Measurements from ENCODE around the gene AFMID.
"Not testable (repeated sequence)": the region's sequence is repeated elsewhere in the genome, so short reads cannot be mapped to it uniquely, and the experiment has no call there.

AFMID gene

DNA sequence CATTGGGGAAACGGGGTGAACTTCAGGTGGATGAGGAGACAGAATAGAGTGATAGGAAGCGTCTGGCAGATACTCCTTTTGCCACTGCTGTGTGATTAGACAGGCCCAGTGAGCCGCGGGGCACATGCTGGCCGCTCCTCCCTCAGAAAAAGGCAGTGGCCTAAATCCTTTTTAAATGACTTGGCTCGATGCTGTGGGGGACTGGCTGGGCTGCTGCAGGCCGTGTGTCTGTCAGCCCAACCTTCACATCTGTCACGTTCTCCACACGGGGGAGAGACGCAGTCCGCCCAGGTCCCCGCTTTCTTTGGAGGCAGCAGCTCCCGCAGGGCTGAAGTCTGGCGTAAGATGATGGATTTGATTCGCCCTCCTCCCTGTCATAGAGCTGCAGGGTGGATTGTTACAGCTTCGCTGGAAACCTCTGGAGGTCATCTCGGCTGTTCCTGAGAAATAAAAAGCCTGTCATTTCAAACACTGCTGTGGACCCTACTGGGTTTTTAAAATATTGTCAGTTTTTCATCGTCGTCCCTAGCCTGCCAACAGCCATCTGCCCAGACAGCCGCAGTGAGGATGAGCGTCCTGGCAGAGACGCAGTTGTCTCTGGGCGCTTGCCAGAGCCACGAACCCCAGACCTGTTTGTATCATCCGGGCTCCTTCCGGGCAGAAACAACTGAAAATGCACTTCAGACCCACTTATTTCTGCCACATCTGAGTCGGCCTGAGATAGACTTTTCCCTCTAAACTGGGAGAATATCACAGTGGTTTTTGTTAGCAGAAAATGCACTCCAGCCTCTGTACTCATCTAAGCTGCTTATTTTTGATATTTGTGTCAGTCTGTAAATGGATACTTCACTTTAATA is 37.3 kb downstream of the AFMID start:
- DNase-seq: no peak

DNA sequence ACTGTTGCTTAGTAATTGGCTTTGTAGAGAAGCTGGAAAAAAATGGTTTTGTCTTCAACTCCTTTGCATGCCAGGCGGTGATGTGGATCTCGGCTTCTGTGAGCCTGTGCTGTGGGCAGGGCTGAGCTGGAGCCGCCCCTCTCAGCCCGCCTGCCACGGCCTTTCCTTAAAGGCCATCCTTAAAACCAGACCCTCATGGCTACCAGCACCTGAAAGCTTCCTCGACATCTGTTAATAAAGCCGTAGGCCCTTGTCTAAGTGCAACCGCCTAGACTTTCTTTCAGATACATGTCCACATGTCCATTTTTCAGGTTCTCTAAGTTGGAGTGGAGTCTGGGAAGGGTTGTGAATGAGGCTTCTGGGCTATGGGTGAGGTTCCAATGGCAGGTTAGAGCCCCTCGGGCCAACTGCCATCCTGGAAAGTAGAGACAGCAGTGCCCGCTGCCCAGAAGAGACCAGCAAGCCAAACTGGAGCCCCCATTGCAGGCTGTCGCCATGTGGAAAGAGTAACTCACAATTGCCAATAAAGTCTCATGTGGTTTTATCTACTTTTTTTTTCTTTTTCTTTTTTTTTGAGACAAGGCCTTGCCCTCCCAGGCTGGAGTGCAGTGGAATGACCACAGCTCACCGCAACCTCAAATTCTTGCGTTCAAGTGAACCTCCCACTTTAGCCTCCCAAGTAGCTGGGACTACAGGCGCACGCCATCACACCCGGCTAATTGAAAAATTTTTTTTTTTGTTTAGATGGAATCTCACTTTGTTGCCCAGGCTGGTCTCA is 38.1 kb downstream of the AFMID start:
- no peak for DNase-seq

DNA sequence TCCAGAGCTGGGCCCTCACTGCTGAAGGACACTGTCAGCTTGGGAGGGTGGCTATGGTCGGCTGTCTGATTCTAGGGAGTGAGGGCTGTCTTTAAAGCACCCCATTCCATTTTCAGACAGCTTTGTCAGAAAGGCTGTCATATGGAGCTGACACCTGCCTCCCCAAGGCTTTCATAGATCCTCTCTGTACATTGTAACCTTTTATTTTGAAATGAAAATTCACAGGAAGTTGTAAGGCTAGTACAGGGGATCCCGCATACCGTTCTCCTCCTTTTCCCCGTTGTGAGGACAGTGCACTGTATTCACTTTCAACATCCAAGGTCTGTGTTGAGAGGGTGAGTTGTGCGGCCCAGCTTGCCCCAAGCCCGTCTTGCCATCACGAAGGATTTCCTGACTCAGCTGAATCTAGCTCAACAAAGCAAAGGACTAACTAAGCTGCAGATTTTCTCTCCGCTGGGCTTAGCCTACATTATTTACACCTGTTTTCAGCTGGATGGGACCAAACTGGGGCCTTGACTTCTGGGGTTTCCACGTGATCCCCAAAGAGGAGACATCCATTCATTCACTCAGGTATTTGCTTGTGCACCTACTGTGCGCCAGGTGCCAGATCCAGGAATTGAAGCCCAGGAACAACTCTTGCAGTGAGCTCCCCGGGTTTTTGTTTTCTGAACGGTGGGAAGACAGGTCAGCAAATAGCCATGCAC is 39.0 kb downstream of the AFMID start:
- DNase-seq: no peak

DNA sequence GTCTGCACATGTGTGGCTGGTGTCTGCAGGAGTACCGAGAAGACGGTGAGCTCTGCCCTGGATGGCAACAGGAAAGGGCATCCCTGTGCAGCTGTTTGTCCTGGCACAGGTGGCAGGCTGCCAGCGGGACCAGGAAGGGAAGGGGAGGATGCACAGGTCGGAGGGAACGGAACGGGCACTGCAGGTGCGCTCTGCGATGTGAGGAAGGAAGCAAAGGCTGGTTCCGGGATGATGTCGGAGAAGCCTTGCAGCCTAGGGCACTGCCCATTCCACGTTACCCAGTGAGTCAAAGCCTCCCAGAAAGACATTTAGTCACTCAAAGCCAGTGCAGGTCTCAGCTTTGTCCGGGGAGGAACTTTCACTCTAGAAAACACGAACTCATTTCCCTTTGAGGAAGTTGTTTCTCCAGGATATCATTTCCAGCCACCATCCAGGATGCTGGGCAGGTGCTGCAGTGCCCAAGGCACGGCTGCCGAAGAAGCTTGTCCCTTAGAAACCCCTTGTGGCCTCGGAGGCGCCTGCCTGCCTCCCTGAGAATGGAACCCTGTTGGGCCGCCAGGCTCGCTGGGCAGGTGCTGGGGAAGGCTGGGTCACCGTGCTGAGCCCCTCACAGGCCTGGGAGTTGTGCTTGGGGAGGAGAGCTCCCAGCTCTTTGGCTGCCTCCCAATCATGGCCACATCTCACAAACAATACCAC is 39.7 kb downstream of the AFMID start:
- DNase-seq: no peak

DNA sequence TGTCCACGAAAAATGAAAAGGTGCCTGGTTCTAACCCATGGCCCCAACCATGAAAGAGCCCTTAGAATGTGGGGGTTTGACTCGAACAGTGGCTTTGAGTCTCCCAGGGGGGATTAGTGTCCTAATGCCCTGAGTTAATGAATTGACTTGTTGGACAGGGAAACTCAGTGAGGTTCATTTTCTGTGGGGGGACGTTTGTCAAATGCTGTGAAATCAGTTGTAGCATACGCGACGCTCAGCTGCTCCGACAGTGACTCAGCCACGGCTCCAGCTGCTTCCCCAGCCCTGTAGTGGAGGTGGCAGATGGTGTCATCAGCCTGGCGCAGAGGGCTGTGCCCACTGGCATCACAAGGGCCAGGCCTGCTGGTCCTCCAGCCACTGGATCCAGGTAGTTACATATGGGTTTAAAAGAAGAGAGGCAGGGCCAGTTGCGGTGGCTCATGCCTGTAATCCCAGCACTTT is 40.3 kb downstream of the AFMID start:
- no peak for DNase-seq

DNA sequence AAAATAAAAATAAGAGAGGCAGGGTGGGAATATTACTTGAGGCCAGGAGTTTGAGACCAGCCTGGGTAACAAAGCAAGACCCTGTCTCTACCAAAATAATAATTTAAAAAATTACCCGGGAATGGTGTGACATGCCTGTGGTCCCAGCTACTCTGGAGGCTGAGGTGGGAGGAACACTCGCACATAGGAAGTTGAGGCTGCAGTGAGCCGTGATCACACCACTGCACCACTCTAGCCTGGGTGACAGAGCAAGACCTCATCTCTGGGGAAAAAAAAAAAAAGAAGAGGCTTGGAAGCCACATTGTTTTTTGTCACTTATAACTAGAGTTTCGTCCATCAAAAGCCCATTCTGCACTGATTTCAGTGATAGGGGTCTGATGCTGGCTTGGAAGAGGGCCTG is 41.0 kb downstream of the AFMID start:
- no peak for DNase-seq

DNA sequence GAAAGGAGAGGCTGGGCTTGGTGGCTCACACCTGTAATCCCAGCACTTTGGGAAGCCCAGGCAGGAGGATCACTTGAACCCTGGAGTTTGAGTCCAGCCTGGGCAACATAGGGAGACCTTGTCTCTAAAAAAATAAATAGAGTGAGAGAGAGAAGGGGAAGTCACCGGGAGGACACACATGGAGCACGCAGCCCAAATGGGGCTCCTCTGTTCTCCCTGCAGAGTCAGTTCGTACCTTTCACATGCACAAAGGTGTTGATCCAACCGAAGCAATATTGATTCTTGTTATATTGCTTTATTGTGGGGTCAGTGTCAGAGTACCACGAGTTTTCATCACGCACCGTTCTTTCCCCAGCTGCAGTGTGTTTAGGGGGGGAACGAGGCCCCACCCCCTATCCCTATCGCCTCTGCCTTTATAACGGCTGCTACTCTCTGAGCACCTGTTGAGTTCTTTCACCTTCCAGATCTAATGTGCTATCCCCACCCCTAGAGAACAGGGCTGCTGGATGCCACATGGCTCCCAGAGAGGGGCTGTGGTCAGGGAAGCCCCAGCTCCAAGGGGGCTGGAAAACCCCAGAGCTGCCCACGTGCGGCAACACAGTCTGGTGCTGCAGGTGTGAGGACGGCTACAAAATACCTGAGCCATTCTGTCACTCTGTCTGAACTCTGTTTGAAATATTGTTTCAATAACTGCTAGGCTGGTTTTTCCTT is 43.2 kb downstream of the AFMID start:
- no peak for DNase-seq

DNA sequence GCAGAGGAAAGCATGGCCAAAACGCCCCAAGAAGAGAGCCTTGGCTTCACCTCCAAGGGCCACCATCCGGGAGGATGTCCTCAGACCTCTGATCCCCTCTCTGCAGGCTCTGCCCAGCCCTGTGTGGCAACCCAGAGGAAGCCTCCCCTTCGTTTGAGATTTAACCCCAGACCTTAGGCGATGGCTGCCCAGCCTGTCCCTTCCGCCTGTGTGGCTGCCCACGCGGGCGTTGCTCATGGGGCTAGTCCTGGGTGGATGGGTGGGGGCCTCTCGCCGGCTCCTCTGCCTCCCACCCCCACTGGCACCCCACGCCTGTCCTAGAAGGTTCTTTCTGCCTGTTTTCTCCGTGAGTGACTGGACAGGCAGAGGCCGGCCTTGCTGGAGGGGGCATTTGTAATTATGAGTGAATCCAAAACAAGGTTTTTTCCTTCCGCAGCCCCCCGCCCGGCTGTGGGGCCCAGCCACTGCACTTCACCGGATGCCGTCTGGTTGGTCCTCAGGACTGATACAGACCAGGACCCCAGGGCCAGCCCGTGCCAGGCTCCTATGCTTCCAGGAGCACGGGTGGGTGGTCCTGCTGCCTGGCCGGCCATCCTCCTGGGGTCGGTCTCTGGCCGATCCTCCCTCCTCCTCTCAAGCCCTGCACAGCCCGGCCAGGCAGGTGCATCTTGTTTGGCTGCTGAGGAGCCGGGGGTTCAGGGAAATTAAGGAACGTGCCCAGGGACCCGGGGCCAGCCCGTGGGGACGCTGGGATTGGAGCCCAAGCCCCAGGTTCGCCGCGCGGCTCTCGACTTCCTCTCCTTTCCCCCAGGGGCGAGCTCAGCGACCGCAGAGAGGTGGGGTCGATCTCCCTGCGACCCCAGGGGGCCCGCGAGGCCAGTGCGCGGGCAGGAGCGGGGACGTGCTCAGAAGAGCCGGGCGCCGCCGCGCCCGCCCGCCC is 44.1 kb downstream of the AFMID start, which contains the start of gene TMEM235:
Gene TMEM235 (plus strand): TSS at position 636 of the 940 bp plus-strand sequence. CDS start 393 bp downstream, outside the sequence.
- no peak for DNase-seq

DNA sequence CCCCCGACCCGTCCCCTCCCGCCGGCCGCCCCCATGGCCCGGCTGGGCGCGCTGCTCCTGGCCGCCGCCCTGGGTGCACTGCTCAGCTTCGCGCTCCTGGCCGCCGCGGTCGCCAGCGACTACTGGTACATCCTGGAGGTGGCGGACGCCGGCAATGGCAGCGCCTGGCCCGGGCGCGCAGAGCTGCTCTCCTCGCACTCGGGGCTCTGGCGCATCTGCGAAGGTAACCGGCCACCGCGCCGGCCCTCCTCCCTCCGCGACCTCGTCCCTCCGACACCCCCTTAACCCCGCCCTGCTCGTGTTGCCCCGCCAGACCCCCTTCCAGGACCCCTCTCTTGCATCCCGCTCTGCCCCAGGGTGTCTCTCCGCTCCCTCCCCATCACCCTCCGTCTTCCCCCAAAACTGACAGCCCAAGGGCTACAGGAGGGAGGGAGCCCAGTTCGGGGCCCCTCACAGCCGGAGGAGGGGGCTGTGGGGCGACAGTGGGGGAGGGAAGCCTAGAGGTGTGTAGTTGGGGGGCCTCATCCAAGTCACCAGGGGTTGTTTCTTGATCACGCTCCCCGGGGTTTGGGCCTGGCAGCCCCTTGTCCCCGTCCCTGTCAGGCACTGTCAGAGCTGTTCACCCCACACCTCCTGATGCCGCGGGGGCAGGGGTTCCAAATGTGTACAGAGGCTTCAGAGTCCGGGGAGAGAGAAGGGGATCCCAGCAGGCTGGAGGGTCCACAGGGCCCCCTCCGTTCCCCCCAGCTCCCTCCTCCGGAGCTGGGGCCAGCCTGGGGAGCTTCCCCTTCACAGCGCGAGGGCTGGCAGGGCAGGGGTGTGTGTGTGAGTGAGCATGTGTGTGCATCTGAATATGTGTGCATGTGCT is 45.1 kb downstream of the AFMID start:
- DNase-seq: no peak

DNA sequence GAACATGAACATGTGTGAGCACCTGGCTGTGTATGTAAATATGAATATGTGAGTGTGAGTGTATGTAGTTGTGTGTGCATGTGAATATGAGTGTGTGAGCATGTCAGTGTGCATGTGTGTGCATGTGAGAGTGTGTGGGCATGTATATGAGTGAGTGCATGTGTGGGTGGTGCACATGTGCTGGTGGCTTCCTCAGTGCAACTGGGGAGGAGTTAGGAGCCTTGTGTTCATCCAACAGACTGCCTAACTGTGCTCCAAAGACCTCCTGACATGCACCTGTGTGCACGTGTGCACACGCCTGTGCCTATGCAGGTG is 45.7 kb downstream of the AFMID start:
- no peak for DNase-seq

DNA sequence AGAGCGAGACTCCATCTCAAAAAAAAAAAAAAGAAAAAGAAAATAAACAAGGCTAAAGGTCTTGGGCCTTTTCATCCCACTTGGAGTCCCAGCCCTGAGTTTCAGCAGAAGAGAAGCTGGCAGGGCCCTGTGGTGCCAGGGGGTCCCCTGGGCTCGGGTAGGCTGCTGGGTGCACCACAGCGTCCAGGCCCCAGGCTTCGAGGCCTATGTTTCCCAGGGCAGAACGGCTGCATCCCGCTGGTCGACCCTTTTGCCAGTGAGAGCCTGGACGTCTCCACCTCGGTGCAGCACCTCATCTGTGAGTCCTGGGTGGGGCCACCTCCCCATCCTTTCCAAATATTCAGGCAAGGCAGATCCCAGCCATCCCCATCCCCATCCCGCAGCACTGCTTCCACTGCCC is 46.5 kb downstream of the AFMID start:
- no peak for DNase-seq

DNA sequence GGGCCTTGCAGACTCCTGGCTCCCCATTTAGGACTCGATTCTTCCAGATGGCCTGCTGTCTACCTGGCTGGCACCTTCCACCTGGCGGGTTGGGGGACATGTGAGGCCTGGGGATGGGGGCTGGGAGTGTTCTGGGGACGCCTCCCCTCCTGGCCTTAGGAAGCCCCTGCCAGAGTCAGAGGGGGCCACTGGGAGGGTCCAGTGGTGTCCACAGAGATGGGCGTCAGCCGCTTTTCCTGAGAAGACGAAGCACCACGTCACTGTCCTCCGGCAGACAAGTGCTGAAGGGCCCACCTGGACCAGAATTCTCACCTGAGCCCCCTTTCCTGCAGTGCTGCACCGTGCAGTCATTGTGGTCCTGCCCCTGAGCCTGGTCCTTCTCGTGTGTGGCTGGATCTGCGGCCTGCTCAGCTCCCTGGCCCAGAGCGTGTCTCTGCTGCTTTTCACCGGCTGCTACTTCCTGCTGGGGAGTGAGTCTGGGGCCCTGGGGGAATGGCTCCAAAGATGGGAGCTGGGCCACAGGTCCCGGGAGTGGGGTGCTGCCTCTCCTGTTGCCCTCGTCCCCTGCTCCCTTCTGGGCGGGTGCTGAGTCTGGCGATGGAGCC is 47.2 kb downstream of the AFMID start:
- no peak for DNase-seq

DNA sequence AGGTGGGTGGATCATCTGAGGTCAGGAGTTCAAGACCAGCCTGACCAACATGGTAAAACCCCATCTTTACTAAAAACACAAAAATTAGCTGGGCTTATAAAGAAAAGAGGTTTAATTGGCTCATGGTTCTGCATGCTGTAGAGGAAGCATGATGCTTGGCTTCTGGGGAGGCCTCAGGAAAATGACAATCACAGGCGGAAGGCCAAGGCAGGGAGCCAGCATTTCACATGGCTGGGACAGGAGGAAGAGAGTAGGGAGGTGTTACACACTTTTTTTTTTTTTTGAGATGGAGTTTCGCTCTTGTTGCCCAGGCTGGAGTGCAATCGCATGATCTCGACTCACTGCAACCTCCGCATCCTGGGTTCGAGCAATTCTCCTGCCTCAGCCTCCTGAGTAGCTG is 47.9 kb downstream of the AFMID start:
- DNase-seq: not testable (repeated sequence)

DNA sequence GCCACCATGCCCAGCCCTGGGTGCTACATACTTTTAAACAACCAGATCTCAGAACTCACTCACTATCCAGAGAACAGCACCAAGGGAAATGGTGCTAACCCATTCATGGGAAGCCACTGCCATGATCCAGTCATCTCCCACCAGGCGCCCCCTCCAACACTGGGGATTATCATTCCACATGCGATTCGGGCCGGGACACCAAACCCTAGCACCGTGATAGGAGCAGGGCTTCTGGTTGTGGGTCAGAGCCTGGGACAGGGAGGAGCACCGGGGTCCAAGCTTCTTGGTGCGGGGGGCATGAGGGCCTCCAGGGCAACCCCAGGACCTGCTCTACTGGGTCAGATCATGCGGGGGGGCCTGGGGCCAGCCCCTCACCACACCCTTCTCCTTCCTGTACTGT is 48.7 kb downstream of the AFMID start:
- DNase-seq: no peak

DNA sequence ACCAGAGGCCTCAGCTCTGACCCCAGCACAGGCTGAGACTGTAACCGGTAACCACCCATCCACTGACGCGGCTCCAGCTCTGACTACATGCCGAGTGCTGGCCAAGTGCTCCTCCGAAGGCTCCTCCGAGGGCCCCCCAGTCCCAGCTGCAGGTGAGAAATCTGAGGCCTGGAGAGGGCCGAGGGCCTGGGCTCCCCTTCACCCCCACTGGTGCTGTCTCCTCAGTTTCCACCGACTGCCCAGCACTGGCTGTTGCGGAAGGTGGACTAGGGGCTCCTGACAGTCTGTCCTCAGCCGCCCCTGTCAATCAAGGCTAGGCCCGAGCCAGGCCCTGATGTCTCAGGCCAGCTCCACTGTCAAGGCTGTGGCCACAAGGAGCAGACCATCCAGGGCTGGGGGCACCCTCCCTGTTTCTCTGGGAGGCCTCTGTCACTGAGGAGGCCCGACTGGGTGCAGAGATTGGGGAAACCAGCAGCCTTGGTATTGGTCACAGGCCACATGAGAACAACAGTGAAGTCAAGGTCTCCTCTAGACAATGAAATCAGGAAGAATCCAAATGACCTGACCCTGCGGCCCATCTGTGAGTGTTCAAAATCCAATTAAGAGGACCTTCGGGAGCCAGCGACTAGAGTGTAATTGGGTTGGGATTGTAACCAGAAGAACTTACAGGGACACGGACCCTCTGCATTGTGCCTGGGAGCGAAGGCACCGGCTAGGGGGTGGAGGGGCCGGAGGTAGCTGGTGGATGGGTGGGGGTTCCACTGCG is 49.4 kb downstream of the AFMID start:
- no peak for DNase-seq

DNA sequence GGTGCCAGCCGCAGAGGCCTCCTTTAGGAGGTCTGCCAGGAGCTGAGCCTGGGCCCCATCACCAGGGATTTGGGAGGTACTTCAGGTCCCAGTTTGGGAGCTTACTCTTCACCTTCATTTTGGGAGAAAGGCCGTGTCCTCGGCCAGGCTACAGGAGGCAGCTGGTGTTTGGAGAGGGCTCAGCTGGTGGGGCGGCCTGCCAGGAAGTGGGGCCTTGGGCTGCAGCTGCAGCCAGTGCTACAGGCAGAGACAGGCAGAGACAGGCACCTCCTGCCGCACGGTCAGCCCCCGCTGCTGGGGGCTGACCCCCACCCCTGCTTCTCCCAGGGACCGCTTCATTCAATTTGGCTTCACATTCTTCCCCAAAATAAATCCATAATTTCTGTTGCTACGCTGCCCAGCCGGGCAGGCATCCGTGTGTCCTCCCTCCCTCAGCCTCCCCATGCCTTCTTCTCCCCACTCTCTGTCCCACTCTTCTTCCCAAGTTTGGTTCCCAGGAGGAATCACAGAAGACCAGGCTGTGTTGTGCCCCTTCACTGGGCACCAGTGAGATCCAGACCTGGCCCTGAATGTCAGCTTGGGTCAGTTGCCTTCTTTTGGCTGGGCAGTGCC is 50.3 kb downstream of the AFMID start:
- no peak for DNase-seq

DNA sequence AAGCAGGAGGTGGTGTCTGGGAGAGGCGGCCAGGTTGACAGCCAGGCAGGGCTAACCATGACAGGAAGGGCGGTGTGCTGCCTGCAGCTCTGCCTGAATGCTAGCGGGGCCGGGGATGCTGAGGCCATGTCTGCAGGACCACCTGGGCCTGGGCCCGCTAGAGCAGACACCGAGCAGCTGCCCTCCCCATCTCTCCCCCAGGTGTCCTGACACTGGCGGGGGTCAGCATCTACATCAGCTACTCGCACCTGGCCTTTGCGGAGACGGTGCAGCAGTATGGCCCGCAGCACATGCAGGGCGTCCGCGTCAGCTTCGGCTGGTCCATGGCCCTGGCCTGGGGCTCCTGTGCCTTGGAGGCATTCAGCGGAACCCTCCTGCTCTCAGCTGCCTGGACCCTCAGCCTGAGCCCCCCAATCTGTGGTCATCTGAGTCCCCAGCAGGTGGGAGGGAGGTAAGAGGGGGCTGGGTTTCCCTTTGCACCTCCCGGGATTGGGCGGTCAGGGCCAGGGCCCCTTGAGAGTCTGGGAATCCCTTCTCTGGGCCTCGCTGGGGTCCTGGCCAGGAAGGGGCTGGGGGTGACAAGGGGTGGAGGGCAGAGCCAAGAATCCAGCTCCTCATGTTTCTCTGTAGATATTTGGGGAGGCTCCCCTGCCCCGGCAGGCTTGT is 51.8 kb downstream of the AFMID start:
- DNase-seq: no peak

DNA sequence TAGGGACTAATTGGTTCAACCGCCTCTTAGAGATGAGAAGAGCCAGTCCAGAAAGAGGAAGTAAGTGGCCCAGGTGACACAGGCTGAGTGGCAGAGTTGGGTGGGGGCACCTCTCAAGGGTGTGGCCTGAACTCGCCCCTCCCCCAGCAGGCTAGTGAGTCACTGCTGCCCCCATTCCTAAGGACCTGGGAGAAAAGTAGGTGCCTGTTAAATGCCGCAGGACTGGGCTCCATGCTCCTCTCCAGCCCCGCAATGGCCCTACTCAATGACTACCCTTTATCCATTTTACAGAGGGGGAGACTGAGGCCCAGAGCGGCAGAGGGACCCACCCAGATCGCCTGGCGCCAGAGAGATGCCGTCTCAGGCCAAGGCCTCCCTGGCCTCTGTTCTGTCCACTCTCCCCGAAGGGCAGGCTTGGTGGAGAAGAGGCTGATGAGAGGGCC is 52.3 kb downstream of the AFMID start:
- DNase-seq: no peak

Measured in DMS79 (cell line).